ENCODE data around the gene USB1.

DNA sequence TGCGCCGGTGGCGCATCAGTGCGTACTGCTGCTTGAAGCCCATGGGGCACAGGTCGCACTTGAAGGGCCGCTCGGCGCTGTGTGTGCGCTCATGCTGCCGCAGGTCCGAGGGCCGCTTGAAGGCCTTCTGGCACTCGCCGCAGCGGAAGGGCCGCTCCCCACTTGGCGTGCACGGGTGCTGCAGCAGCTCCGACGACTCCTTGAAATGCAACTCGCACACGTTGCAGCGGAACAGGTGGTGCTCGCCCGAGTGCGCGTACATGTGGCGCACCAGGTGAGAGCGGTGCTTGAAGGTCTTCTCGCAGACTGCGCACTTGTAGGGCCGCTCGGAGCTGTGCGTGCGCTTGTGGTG is 4.1 kb upstream of the USB1 start:
- no peak for TF ChIP-seq POLR2AphosphoS5 (IDR thresholded peaks at IDR 0.05; ENCODE audit: low read depth, low read length)
- TF ChIP-seq POLR2A (IDR thresholded peaks at IDR 0.05; ENCODE audit: low read depth, low read length), result no peak
- TF ChIP-seq TAF1 (IDR thresholded peaks at IDR 0.05; ENCODE audit: low read depth, low read length), result no peak
- no peak for TF ChIP-seq PAX5 (IDR thresholded peaks at IDR 0.05; ENCODE audit: insufficient read depth, low read length, severe bottlenecking)
- TF ChIP-seq POU2F2 (IDR thresholded peaks at IDR 0.05; ENCODE audit: low read depth, low read length), result no peak
- TF ChIP-seq SPI1 (IDR thresholded peaks at IDR 0.05; ENCODE audit: low read depth, low read length), result no peak
